HL-60 (cell line): Measurements from ENCODE around the gene ARF1.

Source experiments
- DNase-seq, 2 experiments: peaks; one replicate each; pipeline ENCODE4 v3.0.0-alpha.2; 2010 to 2020; ENCODE audit warnings: low read depth in 1 of 2, low spot score in 1 of 2
- H3K27ac ChIP-seq: fragments of 250-450 bp; sonication (Bioruptor Pico); replicated peaks from 2 replicates; pipeline ENCODE4 v1.5.1; 2020; ENCODE audit warnings: mild to moderate bottlenecking, moderate library complexity
- H3K27me3 ChIP-seq: fragments of 250-450 bp; sonication (Bioruptor Pico); 2 replicates; pipeline ENCODE4 v1.5.1; 2021; ENCODE audit warnings: mild to moderate bottlenecking, moderate library complexity; ENCODE audit not compliant: insufficient read depth, poor library complexity, severe bottlenecking
- H3K4me3 ChIP-seq: replicated peaks from 2 replicates; pipeline ENCODE4 v1.5.1; 2011; ENCODE audit warnings: mild to moderate bottlenecking, control low read depth, low read length; ENCODE audit not compliant: insufficient read depth
- CTCF ChIP-seq: IDR thresholded peaks from one replicate; pipeline ENCODE4 v1.5.1; 2011; ENCODE audit warnings: low read length, control low read depth, inconsistent platforms; ENCODE audit not compliant: insufficient read depth
- GABPA ChIP-seq: IDR thresholded peaks from 2 replicates; pipeline ENCODE4 v1.6.1; 2012; ENCODE audit warnings: low read depth
- POLR2AphosphoS5 ChIP-seq: IDR thresholded peaks from 2 replicates; pipeline ENCODE4 v1.6.1; 2012; ENCODE audit warnings: low read depth
- SPI1 ChIP-seq: IDR thresholded peaks from 2 replicates; pipeline ENCODE4 v1.6.1; 2012; ENCODE audit warnings: low read depth, mild to moderate bottlenecking, borderline replicate concordance
- TF ChIP-seq, protein P1 (sequence below): IDR thresholded peaks from 2 replicates; pipeline ENCODE4 v1.6.1; 2012; ENCODE audit warnings: low read depth; ENCODE audit not compliant: insufficient replicate concordance

ARF1 gene

DNA sequence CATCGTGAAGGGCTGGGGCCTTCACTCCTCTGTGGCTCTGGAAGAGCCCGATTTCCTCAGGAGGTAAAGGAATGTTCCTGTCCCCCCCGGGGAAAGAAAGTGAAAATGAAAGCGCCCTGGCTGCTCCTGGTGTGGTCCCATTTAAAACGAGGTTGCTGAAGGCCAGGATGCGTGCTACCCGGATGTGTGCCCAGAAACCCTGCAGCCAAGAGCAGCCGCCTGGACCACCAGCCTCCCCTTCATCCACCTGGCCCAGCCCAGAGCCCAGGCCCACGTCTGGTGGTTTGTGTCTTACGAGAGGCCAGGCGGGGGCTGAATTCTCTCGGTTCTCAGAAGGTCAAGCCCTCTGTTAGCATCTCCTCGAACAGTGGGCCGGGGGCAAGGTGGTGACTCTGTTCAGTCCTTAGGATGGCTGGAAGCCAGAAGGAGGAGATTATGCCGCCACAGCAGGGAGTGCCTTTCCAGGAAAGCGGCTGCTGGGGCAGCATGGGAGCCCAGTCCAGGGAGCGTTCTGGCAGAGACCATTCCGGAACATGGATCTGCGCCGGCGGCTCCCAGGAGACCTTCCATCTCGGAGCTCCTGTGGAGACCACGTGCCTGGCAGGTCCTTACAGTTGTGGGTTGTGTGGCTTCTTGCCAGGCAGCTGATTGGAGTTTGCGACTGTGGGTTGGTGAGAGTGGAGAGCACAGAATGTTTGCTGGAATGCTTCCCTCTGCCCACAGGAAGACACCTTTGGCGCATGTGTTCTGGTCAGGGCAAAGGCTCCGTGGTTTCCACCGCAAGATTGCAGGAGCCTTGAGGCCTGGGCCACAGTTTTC is 58.9 kb downstream of the ARF1 start:
- Histone ChIP-seq H3K4me3 (peak overlapping the region; percentile 97), H3K27ac (no peak overlapping the region), H3K27me3 (no peaks in the 10 kb centered on the region)
- TF ChIP-seq CTCF (no peak), POLR2AphosphoS5 (no peak), SPI1 (no peak), GABPA (no peak)
- TF ChIP-seq, protein P1, sequence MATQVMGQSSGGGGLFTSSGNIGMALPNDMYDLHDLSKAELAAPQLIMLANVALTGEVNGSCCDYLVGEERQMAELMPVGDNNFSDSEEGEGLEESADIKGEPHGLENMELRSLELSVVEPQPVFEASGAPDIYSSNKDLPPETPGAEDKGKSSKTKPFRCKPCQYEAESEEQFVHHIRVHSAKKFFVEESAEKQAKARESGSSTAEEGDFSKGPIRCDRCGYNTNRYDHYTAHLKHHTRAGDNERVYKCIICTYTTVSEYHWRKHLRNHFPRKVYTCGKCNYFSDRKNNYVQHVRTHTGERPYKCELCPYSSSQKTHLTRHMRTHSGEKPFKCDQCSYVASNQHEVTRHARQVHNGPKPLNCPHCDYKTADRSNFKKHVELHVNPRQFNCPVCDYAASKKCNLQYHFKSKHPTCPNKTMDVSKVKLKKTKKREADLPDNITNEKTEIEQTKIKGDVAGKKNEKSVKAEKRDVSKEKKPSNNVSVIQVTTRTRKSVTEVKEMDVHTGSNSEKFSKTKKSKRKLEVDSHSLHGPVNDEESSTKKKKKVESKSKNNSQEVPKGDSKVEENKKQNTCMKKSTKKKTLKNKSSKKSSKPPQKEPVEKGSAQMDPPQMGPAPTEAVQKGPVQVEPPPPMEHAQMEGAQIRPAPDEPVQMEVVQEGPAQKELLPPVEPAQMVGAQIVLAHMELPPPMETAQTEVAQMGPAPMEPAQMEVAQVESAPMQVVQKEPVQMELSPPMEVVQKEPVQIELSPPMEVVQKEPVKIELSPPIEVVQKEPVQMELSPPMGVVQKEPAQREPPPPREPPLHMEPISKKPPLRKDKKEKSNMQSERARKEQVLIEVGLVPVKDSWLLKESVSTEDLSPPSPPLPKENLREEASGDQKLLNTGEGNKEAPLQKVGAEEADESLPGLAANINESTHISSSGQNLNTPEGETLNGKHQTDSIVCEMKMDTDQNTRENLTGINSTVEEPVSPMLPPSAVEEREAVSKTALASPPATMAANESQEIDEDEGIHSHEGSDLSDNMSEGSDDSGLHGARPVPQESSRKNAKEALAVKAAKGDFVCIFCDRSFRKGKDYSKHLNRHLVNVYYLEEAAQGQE, result no peak
- no peak for DNase-seq

DNA sequence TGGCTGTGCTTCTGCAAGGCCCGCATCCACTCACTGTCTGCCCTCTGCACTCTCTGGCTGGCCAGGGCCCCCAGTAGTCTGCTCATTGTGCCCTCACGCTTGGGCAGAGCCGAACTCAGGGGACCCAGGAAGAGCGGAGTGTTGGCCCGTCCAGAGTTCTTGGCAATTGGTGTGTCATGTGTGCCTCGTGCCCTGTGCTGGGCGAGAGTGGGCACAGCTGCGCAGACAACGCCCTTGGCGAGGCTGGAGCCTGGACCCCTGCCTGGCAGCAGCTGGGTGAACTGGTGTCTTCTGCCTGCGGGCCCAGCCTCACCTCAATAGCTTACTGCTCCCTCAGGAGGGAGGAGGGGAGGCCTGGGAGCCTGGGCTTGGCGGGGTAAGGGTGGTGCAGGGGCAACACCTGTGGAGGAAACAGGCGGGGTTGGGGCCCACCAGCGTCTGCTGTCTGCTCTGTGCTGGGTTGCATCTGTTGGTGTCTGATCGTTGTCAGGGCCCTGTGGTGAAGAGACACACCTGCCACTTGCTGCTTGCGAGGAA is 59.7 kb downstream of the ARF1 start:
- Histone ChIP-seq H3K27ac (no peak overlapping the region), H3K27me3 (no peaks in the 10 kb centered on the region), H3K4me3 (no peak overlapping the region)
- no peak for DNase-seq
- TF ChIP-seq GABPA (no peak), SPI1 (no peak), CTCF (no peak)
- TF ChIP-seq, protein P1, result no peak

DNA sequence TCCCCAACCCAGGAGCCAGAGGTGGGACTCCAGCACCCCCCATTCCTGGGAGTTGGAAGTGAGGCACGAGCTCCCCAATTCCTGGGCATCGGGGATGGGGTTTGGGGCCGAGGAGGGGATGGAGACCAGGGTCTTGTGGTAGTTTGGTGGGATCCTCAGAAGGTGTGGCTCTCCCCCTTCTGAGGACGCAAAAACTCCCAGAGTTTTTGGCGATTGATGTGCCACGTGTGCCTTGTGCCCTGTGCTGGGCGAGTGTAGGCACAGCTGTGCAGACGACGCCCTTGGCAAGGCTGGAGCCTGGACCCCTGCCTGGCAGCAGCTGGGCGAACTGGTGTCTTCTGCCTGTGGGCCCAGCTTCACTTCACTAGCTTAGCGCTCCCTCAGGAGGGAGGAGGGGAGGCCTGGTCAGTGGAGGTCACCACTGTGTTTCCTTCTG is 60.2 kb downstream of the ARF1 start:
- no peaks in the 10 kb centered on the region for H3K27me3 ChIP-seq

More for the DNA sequence above, 60.2 kb downstream of the ARF1 start:
- Histone ChIP-seq H3K4me3 (no peak overlapping the region), H3K27ac (no peak overlapping the region)
- no peak for DNase-seq
- TF ChIP-seq, protein P1, result no peak
- TF ChIP-seq SPI1, result no peak
- no peak for TF ChIP-seq GABPA
- TF ChIP-seq POLR2AphosphoS5, result no peak
- no peak for TF ChIP-seq CTCF
